Glomerular endothelial cell (primary cell): ENCODE data around the gene DLK2. TPM values are rescaled to one million over a fixed set of nuclear protein-coding genes. Genes with fewer than 3 reads are reported as not detected.
"Not testable (repeated sequence)": the region's sequence is repeated elsewhere in the genome, so short reads cannot be mapped to it uniquely, and the experiment has no call there.

ENCODE experiments used
- DNase-seq: peaks from one replicate; pipeline ENCODE4 v3.0.0-alpha.2; 2011; ENCODE audit warnings: low read depth, low spot score; ENCODE audit errors: extremely low read depth
- total RNA-seq: library from RNA; depleted of rRNA; stranded (reverse); fragments of >200 nt; gene quantifications from 2 replicates; pipeline ENCODE4 v1.2.3, GENCODE V29; 2015

DLK2 gene
- total RNA-seq, 1 donor from 2014 or later: 0.88 TPM

- DNase-seq: no peak
Measured at GRCh38 chr6:43428112-43428570, 27.2 kb downstream of the DLK2 start.

- DNase-seq: peak; percentile 75
Measured at GRCh38 chr6:43427406-43428111, 27.8 kb downstream of the DLK2 start, which contains the start of gene ABCC10. TSS of gene ABCC10 (plus strand) at chr6:43427541. CDS start at chr6:43427979, 438 bp downstream.

DNA sequence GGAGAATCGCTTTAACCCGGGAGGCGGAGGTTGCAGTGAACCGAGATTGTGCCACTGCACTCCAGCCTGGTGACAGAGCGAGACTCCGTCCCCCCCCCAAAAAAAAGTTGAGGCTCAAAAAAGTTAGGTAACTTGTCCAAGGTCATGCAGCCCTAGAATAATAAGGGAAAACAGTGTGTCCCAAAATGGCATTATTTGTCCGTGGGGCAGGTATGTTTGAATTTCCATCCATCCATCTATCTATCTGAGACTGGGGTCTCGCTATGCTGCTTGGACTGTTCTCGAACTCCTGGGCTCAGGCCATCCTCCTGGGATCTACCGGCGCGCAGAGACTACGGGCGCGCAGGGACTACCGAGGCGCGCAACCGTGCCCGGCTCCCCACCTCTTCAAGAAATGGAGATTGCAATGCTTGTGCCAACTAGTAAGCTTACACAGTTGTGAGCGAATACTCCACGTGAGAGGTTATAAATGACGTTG lies 28.4 kb downstream of the DLK2 start:
- no peak for DNase-seq

GRCh38 chr6:43425083-43425482 lies 30.3 kb downstream of the DLK2 start:
- DNase-seq: not testable (repeated sequence)

DNA sequence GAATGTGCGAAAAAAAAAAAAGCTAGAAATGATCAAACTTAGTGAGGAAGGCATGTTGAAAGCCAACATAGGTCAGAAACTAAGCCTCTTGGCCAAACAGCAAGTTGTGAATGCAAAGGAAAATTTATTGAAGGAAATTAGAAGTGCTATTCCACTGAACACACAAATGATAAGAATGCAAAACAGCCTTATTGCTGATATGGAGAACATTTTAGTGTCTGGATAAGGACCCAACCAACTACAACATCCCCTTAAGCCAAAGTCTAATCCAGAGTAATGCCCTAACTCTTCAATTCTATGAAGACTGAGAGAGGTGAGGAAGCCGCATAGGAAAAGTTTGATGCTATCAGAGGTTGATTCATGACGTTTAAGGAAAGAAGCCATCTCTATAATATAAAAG lies 33.5 kb downstream of the DLK2 start:
- no peak for DNase-seq

DNA sequence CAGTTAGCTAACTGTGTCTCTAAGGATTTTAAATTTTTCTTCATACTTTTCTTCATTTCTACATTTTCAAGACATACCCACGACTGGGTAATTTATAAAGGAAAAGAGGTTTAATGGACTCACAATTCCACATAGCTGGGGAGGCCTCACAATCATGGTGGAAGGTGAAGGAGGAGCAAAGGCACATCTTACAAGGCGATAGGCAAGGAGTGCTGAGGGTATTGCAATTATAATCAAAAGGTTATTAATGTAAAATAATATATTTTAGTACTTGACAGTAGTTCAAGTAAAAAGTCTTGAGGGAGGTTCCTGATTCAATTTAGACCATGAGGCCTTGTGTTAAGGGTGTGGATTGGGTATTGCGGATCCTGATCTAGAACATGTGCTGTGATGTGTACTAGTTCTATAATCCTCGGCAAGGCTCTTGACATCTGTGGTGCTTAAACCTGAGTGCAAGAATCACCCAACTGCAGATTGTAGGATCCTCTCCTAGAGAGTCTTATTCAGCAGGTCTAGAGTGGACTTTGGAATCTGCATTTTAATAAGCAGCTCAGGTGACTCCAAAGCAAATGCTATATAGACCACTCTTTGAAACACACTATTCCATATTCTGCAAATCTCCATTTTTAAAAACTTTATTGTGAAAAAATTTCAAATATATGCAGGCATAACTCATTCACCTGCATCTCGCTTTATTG lies 35.2 kb downstream of the DLK2 start:
- no peak for DNase-seq

- no peak for DNase-seq
Measured at GRCh38 chr6:43416935-43417334, 38.4 kb downstream of the DLK2 start.

- not testable (repeated sequence) for DNase-seq
Measured at GRCh38 chr6:43415275-43415674, 40.1 kb downstream of the DLK2 start.

DNA sequence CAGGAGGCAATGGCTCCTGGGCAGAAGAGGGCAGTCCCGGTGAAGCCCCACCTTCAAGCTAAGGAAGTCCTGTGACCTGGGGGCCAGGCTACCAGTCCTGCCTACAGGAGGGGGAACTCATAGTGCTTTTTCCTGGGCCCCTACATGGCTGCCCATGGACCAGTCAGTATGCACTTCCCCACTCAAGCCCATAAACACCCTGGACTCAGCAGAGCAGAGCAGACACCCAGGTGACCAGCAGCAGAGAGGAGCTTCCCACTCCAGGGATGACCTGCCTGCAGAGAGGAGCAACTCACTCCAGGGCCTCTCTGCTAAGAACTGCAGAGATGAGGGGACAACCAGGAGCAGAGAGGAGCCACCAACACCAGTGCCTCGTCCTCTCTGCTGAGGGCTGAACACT lies 42.3 kb downstream of the DLK2 start:
- DNase-seq: no peak

GRCh38 chr6:43412541-43412940 lies 42.8 kb downstream of the DLK2 start:
- no peak for DNase-seq

DNA sequence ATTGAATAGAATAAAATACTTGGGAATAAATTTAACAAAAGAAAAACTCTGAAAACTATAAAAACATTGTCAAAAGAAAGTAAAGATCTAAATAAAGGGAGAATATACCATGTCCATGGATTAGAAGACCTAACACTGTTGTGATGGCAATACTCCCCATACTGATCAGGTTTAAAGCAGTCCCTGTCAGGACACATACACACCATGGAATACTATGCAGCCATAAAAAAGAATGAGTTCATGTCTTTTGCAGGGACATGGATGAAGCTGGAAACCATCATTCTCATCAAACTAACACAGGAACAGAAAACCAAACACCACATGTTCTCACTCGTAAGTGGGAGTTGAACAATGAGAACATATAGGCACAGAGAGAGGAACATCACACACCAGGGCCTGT lies 44.6 kb downstream of the DLK2 start:
- DNase-seq: not testable (repeated sequence)

- DNase-seq: no peak
Measured at GRCh38 chr6:43408259-43408658, 47.1 kb downstream of the DLK2 start.

- no peak for DNase-seq
Measured at GRCh38 chr6:43407296-43407695, 48.1 kb downstream of the DLK2 start.

GRCh38 chr6:43405354-43405753 lies 50.0 kb downstream of the DLK2 start:
- DNase-seq: no peak

GRCh38 chr6:43402820-43403219 lies 52.5 kb downstream of the DLK2 start:
- no peak for DNase-seq

DNA sequence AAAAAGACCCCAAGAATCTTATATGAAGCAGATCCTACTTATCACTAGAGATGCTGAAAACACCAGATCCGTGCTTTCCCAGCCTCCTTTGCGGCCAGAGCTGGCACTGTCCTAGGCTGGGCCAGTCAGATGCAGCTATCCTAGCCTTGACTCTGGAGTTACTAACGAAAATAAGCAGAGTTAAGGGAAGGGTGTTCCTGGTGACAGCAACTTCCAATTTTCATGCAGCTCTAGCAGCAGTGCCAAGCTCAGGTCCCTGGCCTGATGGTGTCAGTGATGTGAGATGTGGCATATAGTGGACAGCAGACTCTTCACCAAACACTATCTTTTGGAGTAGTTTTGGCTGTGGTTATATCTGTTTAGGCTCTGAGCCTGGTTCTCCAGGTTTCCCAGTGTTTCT lies 53.6 kb downstream of the DLK2 start:
- DNase-seq: no peak

Other genes starting within 250 kb of the DLK2 start
- 87.5 and 133 TPM in 2 replicates for gene DNPH1, start 226.1 kb downstream of the DLK2 start, total RNA-seq
- 0.06 TPM in 1 of 2 replicates, not detected in the other for gene TTBK1, start 212.1 kb downstream of the DLK2 start, total RNA-seq
- not detected in 2 replicates for gene SLC22A7, start 157.3 kb downstream of the DLK2 start, total RNA-seq
- gene CRIP3, start 146.7 kb downstream of the DLK2 start, total RNA-seq: not detected in 2 replicates
- gene ZNF318, start 85.9 kb downstream of the DLK2 start, total RNA-seq: 10.2 and 16.0 TPM in 2 replicates
- gene ABCC10, start 28.0 kb downstream of the DLK2 start, total RNA-seq: 19.8 and 32.6 TPM in 2 replicates
- gene TJAP1, start 22.0 kb upstream of the DLK2 start, total RNA-seq: 26.0 and 26.5 TPM in 2 replicates
- 0.12 TPM in 1 of 2 replicates, not detected in the other for gene LRRC73, start 54.8 kb upstream of the DLK2 start, total RNA-seq
- gene YIPF3, start 61.4 kb upstream of the DLK2 start, total RNA-seq: 171 and 190 TPM in 2 replicates
- 24.5 and 26.3 TPM in 2 replicates for gene POLR1C, start 61.5 kb upstream of the DLK2 start, total RNA-seq
- 27.1 and 27.7 TPM in 2 replicates for gene XPO5, start 120.5 kb upstream of the DLK2 start, total RNA-seq
- gene POLH, start 120.6 kb upstream of the DLK2 start, total RNA-seq: 26.4 and 27.6 TPM in 2 replicates
- 44.9 and 68.1 TPM in 2 replicates for gene GTPBP2, start 173.7 kb upstream of the DLK2 start, total RNA-seq
- 33.5 and 48.7 TPM in 2 replicates for gene MAD2L1BP, start 180.3 kb upstream of the DLK2 start, total RNA-seq
- gene RSPH9, start 189.5 kb upstream of the DLK2 start, total RNA-seq: 0.41 TPM in 1 of 2 replicates, not detected in the other
- 41.2 and 46.4 TPM in 2 replicates for gene MRPS18A, start 232.2 kb upstream of the DLK2 start, total RNA-seq